HG03175 (cell line): ENCODE measurements around the gene PHLDB1.

Source experiments
- ATAC-seq: cut with Tn5 transposase; IDR thresholded peaks from one replicate; pipeline ENCODE4 v1.9.1; 2021; ENCODE audit warnings: mild to moderate bottlenecking, moderate library complexity; ENCODE audit not compliant: unreplicated experiment

PHLDB1 gene

GRCh38 chr11:118621784-118622375 is 14.5 kb downstream of the PHLDB1 start:
- ATAC-seq: no peak

GRCh38 chr11:118622376-118623268 is 15.2 kb downstream of the PHLDB1 start:
- ATAC-seq: no peak

GRCh38 chr11:118623269-118623655 is 15.8 kb downstream of the PHLDB1 start:
- ATAC-seq: no peak

GRCh38 chr11:118625036-118625690 is 17.7 kb downstream of the PHLDB1 start:
- ATAC-seq: no peak

- ATAC-seq: no peak
Observed at GRCh38 chr11:118625976-118626375, 18.6 kb downstream of the PHLDB1 start.

GRCh38 chr11:118627566-118627965 is 20.2 kb downstream of the PHLDB1 start:
- ATAC-seq: no peak

GRCh38 chr11:118628031-118628430 is 20.6 kb downstream of the PHLDB1 start:
- ATAC-seq: no peak

- ATAC-seq: no peak
Observed at GRCh38 chr11:118628432-118628831, 21.0 kb downstream of the PHLDB1 start.

GRCh38 chr11:118628861-118629549 is 21.6 kb downstream of the PHLDB1 start:
- no peak for ATAC-seq

GRCh38 chr11:118629761-118630661 is 22.6 kb downstream of the PHLDB1 start:
- no peak for ATAC-seq

- no peak for ATAC-seq
Observed at GRCh38 chr11:118631142-118631909, 23.9 kb downstream of the PHLDB1 start.

GRCh38 chr11:118632577-118633318 is 25.3 kb downstream of the PHLDB1 start:
- no peak for ATAC-seq

GRCh38 chr11:118633319-118633690 is 25.9 kb downstream of the PHLDB1 start:
- ATAC-seq: no peak

GRCh38 chr11:118633979-118634378 is 26.6 kb downstream of the PHLDB1 start:
- ATAC-seq: no peak

GRCh38 chr11:118634431-118635236 is 27.2 kb downstream of the PHLDB1 start:
- ATAC-seq: no peak

- no peak for ATAC-seq
Observed at GRCh38 chr11:118635237-118635591, 27.8 kb downstream of the PHLDB1 start.

- ATAC-seq: no peak
Observed at GRCh38 chr11:118635642-118636041, 28.2 kb downstream of the PHLDB1 start.
